Hematopoietic multipotent progenitor cell (in vitro differentiated cells): ENCODE measurements around the gene CTXN1. TPM values are rescaled to one million over a fixed set of nuclear protein-coding genes. Genes with fewer than 3 reads are reported as not detected.
"Not testable (repeated sequence)": the region's sequence is repeated elsewhere in the genome, so short reads cannot be mapped to it uniquely, and the experiment has no call there.

ENCODE experiments used
- DNase-seq, 3 donors: peaks; one replicate each; pipeline ENCODE4 v3.0.0-alpha.2; 2011 to 2015; ENCODE audit warnings: low read depth in 2 of 3, low spot score in 2 of 3
- total RNA-seq: library from RNA; depleted of rRNA; stranded (reverse); fragments of >200 nt; gene quantifications from one replicate; pipeline ENCODE4 v1.2.3, GENCODE V29; 2012

CTXN1 gene
- total RNA-seq, 1 donor: 1.9 TPM

DNA sequence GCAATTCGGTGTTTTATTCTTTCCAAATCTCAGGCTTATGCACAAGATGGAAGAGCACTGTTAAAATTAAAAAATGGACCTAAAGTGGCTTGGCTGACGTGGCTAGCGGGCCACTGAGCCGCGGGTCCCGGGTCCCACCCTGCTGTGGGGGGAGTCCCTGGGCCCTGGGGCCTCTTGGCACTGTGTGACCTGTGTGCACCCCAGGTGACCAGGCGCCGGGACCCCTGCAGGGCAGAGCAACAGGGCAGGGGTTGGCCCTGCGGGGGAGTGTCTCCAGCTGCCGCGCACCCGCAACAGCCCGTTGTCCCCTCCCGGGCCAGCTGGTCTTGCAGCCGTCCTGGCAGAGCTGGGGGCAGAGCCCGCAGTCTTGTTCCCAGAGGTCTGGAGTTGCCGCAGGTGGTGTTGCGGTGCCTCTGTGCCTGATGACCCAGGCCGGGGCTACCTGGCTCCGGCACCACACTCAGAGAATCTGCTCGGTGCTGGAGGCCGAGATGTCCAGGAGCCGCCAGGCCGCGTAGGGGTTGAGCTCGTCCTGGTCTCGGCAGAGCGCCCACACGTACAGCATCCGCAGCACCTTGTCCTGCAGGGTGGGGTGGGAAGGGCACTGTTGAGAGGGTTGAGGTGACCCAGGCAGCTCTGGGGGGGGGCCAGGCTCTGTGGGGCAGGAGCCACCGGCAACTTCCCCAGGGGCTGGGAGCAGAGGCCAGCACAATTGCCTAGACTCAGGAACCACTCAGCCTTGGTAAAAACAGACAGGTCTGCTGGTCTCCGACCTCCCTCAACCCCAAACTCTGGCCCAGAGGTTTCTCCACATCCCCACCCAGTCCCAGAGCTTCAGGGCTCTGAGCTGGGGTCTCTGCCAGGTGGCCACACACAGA lies 1.0 kb upstream of the CTXN1 start:
- no peak for DNase-seq

DNA sequence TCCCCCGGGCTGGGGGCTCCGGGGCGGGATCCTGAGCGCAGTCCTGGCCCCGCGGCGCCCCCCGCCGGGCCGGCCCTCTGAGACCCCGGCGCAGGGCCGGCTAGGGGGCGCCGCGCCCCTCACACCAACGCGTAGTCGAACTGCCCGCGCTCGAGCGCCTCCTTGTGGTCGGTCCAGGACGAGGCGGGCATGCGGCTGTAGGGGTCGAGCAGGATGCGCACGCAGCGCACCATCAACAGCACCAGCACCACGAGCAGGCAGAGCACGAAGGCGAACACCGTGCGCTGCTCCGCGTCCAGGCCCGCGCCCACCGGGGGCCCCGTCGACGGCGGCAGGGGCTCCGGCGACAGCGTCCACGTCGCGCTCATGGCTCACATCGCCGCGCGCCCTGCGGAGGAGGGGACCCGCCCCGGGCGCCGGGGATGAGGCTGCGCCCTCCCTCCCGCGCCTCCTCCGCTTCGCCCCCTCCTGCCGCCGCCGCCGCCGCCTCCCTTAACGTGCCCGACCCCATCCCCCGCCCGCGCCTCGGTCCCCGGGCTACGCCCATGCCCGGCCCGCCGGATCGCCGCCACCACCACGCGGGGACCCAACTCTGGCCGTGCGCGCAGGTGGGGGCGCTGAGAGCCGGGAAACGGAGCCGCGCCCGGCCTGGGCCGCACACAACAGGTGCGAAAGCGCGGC lies 624 bp downstream of the CTXN1 start:
- peak; percentile 68 to 91 (median 89) for DNase-seq

DNA sequence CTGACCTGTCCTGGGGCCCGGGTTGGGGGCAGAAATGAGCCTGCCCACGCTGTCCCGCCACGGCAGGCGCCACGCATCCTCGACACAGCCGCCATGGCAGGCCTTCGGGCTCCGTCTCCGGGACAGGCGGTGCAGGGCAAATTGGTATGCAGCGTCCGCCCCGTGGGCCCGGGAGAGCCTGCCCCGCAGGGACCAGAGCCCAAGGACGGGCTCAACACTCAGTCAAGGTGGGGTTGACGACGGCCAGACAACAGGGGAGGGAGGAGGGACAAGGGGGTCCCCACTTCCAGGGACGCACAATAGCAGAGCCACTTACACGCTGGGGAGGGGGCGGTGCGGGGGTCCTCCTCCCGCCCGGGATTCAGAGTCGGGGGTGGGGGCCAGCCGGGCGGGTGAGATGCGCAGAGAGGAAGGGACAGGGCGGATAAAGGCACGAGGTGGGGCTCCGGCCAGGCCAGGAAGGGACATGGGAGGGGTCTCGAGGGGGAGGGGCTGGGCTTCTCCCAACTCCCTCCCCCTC lies 1.2 kb downstream of the CTXN1 start:
- no peak for DNase-seq

DNA sequence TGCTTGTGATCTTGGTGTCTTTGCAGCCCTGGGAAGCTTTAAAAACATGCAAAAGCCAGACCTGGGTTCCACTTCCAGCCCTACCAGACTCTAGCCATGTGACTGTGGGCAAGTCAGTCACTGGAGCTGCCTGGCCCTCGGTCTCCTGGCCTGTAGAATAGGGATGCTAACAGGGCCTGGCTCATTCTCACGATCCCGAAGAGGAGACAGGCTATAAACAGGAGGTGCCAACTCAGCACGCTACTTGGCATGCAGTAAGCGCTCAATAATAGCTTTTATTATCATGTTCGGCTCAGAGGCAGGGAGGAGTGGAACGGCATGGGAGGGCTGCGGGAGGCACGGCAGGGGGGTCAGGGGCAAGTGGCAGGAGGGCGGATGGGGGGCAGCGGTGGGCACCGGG lies 1.7 kb downstream of the CTXN1 start:
- DNase-seq: no peak

DNA sequence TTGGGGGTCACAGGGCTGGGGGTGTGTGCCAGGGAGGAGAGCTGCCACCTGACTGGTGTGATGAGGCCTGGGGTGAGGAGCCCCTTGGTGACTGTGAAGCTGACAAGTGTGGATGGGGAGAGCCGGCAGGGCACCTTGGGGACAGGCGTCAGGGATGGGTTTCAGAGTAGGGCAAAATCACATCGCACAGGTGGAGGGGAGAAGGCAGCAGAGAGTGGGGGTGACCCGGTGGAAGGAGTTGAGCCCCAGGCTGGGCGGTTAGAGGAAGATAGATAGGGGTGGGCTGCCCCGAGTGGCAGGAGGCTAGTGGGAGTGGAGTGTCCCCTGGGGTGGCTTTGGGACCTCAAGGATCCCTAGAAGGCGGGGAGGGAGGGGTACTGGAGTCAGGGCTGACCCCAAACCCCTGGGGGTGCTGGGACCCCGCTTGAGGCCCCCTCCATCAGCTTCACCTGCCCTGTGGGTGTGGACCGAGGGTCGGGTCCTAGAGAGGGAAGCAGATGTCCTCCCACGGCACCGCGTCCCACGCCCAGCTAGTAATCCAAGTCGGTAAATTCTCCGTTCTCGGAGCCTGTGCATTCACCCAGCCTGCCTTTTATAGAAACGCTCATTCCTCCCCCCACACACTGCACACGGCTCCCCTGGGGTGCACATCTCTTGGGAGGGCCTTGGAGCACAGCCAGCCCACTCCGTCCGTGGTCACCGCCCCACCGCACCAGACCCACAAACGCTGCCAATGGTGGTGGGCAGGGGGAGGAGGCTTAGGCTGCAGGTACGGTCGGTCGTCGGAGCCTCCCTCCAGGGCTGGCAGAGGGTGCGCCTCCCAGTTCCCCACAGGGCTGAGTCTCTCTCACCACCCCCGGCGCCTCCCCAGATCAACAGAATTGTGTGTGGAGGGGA lies 2.4 kb downstream of the CTXN1 start:
- DNase-seq: no peak

DNA sequence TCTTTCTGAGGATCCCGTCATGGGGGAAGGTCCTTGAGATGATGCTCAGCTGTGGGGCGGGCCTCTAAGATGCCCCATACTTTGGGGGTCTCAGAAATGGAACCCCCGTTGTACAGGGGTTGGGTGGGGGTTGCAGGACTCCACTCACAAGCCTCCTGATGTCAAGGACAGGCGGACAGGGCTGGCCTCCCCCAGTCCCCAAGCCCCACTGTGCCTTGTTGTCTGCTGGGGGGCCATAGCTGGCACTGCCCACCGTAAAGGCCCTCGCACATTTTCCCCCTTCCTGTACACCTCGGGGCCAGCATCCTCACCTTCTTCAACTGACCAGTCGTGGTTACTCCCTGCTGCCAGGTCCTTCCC lies 3.1 kb downstream of the CTXN1 start:
- DNase-seq: no peak

DNA sequence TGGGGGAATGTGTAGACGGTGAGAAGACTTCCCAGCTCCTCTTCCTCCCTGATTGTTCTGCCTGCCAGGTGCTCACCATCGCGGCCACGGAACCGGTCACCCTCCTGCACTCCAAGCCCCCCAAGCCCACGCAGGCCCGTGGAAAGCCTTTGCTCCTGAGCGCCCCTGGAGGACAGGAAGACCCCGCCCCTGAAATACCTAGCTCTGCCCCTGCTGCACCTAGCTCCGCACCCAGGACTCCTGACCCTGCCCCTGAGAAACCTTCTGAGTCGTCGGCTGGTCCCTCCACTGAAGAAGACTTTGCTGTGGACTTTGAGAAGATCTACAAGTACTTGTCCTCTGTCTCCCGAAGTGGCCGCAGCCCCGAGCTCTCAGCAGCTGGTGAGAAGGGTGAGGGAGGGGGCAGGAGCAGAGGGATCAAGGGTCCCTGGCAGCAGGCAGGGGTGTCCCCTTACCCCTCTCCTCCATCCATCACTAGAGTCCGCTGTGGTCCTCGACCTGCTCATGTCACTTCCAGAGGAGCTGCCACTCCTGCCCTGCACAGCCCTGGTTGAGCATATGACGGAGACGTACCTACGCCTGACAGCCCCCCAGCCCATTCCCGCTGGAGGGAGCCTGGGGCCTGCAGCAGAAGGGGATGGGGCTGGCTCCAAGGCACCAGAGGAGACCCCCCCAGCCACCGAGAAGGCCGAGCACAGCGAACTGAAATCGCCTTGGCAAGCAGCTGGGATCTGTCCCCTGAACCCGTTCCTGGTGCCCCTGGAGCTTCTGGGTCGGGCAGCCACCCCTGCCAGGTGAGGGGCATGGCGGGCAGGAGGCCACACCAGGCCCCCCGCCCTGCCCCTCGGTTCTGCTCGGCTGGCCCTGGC lies 3.7 kb downstream of the CTXN1 start:
- no peak for DNase-seq

DNA sequence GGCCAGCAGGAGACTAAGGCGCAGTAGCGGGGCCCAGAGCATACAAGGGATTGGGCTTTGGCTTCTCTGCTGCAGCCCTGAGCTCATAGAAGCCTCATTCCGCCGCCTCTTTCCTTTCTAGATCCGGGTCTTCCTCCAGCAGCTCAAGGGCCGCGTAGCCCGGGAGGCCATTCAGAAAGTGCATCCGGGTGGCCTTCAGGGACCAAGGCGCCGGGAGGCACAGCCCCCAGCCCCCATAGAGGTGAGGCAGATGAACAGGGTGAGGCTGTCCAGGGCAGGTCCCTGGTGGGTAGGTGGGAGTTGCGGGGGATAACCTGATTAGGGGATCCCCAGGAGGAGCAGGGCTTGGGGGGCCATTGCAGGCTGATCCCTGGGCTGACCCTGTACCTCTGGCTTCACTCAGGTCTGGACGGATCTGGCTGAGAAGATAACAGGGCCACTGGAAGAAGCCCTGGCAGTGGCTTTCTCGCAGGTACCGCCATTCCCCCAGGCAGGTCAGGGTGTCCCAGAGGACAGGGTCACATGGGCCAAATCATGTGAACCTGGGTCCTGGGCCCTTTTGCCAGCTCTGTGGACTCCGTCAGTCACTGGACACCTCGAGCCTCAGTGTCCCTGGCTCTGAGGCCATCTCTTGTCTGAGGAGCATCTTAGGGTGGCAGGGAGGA lies 4.5 kb downstream of the CTXN1 start:
- DNase-seq: no peak

DNA sequence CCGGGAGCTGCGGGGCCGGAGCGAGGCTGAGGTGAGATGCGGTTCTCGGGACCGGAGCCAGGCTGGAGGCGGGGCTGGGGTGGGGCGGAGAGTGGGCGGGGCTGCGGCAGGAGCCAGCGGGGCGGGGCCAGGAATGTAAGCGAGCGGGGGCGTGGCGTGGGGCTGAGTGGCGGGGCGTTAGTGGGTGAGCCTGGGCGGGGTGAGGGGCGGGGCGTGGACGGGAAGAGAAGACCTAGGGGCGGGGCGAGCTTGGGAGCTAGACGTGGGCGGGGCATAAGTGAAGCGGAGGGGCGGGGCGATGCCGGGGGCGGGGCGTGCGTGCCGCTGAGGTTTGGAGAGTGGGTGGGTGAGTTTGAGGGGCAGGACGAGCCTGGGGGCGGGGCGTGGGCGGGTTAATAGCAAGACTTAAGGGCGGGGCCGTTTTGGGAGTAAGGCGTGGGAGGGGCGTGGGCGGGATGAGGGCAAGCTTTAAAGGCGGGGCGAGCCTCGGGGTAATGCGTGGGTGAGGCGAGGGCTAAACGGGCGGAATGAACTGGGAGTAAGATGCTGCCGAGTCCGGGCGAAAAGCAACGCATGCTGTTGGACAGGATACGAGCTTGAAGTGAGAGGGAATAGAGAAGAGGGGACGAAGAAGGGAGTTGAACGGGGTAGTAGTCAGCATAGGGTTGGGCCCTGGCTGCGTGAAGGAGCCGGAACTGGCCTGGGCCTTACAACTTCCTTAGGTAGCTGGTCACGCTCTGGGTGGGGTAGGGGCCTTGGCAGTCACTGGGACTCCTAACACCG lies 5.2 kb downstream of the CTXN1 start:
- DNase-seq: peak; percentile 98 to 99 (median 99)

DNA sequence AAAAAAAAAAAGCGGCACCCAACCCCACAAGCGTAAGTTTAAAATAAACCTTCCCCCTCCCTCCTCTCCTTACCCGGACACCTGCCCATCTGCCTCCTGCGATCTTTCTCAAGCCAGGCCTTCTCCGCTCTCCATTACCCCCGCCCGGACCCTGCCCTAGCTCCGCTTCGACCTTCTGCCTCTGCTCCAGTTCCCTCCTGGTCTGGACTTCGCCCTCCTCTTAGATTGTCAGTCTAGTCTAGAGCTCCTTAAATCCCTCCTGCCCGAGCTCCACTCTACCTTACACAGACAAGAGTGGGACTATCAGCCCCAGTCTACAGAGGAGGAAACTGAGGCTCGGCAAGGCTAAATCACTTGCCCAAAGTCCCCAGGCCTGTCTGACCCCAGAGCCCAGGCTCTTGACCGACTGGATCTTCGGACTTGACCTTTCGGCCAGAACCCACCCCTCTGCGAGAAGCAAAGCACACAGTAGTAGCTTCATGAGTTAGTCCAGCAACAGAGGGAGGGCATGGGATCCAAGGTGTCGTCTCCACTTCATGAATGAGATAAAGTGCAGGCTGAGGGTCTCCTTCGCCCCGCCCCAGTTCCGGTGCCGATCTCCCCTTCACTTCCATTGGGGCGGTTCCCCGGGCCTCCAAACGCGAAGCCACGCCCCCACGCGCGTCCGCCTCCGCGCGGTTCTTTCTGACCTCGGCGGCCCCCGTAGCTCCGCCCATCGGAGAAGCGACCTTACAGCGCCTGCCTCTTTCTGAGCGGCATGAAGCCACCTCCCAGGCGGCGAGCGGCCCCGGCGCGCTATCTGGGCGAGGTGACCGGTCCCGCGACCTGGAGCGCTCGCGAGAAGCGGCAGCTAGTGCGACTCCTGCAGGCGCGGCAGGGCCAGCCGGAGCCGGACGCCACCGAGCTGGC lies 6.1 kb downstream of the CTXN1 start, which contains the start of gene SNAPC2:
Gene SNAPC2 (plus strand): TSS at position 729 of the 909 bp plus-strand sequence. CDS start 29 bp downstream, at position 758.
- peak; percentile 95 to 96 (median 96) for DNase-seq

DNA sequence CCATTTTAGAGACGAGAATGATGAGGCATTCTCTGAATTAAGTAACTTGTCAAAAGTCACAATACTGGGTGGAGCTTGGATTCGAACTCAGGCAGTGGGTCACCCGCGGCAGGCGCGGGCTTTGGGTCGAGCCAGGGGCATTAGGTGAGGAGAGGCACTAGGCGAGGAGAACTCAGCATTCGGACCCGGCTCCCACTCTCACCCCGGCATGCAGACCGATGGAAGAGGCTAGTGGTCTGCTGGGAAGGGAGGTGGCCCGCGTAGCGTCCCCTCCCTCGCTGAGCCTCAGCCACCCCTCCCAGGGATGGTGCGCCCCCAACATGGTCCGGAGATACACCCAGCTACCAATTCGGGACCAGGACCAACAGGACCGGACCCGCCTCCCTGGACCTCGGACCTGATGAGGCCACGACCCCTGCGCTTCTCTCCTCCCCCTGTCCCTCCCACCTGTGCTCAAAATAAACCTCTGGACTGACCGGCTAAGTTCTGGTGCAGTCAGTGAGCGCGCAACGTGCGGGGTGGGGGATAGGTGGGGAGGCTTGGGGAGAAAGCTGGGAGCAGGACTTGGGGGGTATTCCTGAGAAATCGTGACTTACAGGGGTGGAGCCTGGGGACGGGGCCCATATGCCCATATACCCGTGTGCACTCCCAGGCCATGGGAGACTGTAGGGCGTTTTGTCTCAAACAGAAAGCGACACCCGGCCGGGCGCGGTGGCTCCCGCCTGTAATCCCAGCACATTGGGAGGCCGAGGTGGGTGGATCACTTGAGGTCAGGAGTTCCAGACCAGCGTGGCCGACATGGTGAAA lies 7.1 kb downstream of the CTXN1 start:
- DNase-seq: no peak

DNA sequence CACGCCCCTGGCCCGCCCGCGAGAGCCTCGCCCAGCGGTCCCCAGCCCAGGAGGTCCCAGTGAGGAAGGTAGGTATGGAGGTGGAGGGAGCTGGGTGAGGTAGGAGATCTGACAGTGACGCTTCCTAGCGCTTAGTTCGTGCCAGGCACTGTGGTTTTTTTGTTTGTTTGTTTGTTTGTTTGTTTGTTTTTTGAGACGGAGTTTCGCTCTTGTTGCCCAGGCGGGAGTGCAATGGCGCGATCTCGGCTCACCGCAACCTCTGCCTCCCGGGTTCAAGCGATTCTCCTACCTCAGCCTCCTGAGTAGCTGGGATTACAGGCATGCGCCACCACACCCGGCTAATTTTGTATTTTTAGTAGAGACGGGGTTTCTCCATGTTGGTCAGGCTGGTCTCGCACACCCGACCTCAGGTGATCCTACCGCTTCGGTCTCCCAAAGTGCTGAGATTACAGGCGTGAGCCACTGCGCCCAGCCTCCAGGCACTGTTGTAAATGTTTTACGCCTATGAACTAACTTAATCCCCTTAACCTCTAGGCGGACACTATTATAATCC lies 7.8 kb downstream of the CTXN1 start:
- not testable (repeated sequence) for DNase-seq

DNA sequence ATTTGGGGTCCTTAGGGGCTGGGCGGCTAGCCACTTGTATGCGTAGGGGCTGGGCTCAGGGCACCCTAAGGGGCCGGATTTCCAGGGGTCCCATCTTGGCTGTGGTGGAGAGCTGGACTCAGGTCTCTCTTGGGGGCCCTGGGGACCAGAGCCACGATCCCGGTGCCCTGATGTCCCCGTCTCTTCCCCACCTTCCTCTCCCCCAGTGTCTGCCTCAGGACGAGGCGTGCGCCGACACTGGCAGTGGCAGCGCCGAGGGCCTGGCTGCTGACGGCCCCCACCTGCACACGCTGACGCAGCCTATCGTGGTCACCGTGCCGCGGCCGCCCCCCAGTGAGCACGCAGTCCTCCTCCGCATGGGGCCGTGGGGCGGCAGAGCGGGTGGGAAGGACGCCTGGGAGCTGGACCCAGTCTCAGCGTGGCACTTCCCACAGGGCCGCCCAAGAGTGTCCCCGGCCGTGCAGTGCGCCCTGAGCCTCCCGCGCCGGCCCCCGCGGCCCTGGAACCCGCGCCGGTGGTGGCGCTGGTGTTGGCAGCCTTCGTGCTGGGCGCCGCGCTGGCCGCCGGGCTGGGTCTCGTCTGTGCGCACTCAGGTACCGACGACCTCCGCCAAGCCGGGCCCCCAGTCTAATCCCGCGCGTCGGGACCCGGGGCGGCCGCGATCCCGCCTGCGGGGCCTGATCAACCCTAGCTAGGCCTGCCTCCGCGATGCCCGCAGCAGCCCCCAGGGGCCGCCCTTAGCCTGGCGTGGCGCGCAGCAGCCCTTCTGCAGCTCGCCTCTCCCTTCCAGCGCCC lies 8.5 kb downstream of the CTXN1 start:
- DNase-seq: peak in 2 of 3 donors; percentile 73 to 74

DNA sequence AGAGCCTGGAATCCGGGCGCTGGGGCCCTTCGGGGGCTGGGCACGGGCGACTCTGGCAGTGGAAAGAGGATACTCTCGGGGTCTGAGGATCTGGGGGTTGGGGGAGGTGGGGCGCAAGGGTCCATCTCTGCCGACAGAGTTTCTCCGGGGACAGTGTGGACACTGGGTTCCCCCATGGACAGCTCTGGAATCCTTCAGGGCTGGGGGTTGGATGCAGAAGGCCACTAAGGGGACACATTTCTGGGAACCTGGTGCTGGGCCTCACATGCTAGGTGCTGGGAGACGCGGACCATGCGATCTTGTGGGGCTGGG lies 9.0 kb downstream of the CTXN1 start:
- no peak for DNase-seq

DNA sequence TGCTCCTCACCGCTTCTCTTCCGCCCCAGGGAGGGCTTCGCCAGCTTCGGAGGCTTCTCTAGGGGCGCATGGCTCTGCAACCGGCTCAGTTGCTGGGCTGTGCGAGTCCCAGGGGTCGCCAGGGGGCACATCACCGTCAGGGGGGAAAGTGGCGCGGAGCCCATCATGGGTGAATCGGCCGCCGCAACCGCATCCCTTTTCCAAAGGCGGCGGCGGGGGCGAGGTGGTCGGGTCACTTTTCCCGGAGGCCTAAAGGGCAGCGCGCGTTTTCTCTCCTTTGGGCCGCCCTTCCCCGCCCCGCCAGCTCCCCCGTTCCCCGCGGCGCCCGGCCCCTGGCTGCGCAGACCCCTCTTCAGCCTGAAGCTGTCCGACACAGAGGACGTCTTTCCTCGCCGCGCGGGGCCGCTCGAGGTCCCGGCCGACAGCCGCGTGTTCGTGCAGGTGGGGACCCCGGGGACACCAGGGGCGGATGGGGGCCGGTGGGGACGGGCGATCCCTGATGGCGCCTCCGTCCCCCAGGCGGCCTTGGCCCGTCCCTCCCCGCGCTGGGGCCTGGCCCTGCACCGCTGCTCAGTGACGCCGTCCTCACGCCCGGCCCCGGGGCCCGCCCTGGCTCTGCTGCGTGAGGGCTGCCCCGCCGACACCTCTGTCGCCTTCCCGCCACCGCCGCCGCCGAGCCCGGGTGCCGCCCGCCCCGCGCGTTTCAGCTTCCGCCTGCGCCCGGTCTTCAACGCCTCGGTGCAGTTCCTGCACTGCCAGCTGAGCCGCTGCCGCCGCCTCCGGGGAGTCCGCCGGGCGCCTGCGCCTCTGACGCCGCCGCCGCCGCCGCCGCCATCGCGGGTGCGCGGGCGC lies 9.6 kb downstream of the CTXN1 start:
- DNase-seq: no peak
